Activated CD8-positive, alpha-beta T cell treated with anti-CD3 and anti-CD28 coated beads for 36 hours (primary cell): ENCODE data around the gene MTFP1. TPM values are rescaled to one million over a fixed set of nuclear protein-coding genes. Genes with fewer than 3 reads are reported as not detected.

ENCODE experiments used
- ATAC-seq: fragments of 200-7000 bp; cut with Tn5 transposase; one replicate; pipeline ENCODE4 v1.10.0; 2021; ENCODE audit warnings: mild to moderate bottlenecking, moderate library complexity
- CTCF ChIA-PET: fragments of 350-600 bp; sonication (Branson Sonifier 250); formaldehyde crosslinking; loops from one replicate; lab custom pipeline; 2021; ENCODE audit warnings: antibody characterized with exemption; lab: Charles Lee
- POLR2A ChIA-PET: fragments of 350-600 bp; sonication (Branson Sonifier 250); formaldehyde crosslinking; loops from one replicate; lab custom pipeline; 2021; ENCODE audit warnings: antibody characterized with exemption; lab: Charles Lee
- DNase-seq: peaks from one replicate; pipeline ENCODE4 v3.0.0-alpha.2; 2020
- H3K27ac Mint-ChIP-seq: one replicate; pipeline ENCODE4 v1.8.0; 2021; ENCODE audit warnings: mild to moderate bottlenecking, mixed read lengths
- H3K27me3 Mint-ChIP-seq: one replicate; pipeline ENCODE4 v1.8.0; 2021; ENCODE audit warnings: mixed read lengths
- H3K36me3 Mint-ChIP-seq: one replicate; pipeline ENCODE4 v1.8.0; 2021; ENCODE audit warnings: low read depth, mixed read lengths
- H3K4me1 Mint-ChIP-seq: one replicate; pipeline ENCODE4 v1.8.0; 2021; ENCODE audit warnings: low read depth, mixed read lengths
- H3K4me3 Mint-ChIP-seq: one replicate; pipeline ENCODE4 v1.8.0; 2021; ENCODE audit warnings: mild to moderate bottlenecking, moderate library complexity, mixed read lengths
- H3K9me3 Mint-ChIP-seq: one replicate; pipeline ENCODE4 v1.8.0; 2021; ENCODE audit warnings: mixed read lengths
- CTCF ChIP-seq: fragments of 200-600 bp; IDR thresholded peaks from one replicate; pipeline ENCODE4 v1.8.0; 2022; ENCODE audit warnings: antibody characterized with exemption, mild to moderate bottlenecking
- intact Hi-C: fragments of 100-400 bp; cut with micrococcal nuclease; formaldehyde crosslinking; loops from one replicate; pipeline ENCODE4 v1.10.0; 2022
- total RNA-seq, 2 experiments: library from RNA; stranded (reverse); gene quantifications; one replicate each; pipeline ENCODE4 v1.2.3, GENCODE V29; 2021

MTFP1 gene
- total RNA-seq, 2 experiments from 2014 or later = 89.8 to 93.8 TPM

DNA sequence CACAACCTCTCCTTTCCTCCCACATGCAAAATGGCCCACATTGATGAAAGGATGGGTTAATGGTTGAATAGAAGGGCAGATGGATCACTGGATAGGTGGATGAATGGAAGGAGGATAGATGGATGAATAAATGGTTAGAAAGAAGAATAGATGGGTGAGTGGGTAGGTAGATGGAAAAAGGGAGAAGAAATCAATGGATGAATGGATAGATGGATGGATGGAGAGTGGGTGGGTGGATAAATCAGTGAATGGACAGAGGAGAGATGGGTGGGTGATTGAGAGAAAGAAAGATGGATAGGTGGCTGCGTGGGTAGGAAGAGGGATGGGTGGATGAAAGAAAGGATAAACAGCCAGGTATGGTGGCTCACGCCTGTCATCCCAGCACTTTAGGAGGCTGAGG is 45.1 kb downstream of the MTFP1 start:
- H3K27ac Mint-ChIP-seq = no peak overlapping the region
- no peaks in the 10 kb centered on the region for H3K4me1 Mint-ChIP-seq
- no peak for TF ChIP-seq CTCF
- DNase-seq (no peak), ATAC-seq (no peak)
- no peak overlapping the region for H3K4me3 Mint-ChIP-seq
- H3K27me3 Mint-ChIP-seq = peaks cover 8% of the 10 kb centered on the region
- intact Hi-C loops = no loop called here
- H3K9me3 Mint-ChIP-seq = no peaks in the 10 kb centered on the region
- ChIA-PET CTCF (no interaction called here), POLR2A (no interaction called here)
- no peaks in the 10 kb centered on the region for H3K36me3 Mint-ChIP-seq

GRCh38 chr22:30471616-30472318 is 46.2 kb downstream of the MTFP1 start, which contains the start of gene SEC14L3:
Gene SEC14L3 (minus strand): TSS chr22:30472017. CDS start chr22:30471958, 59 bp downstream.
- peaks cover 6% of the 10 kb centered on the region for H3K27me3 Mint-ChIP-seq
- DNase-seq = no peak
- H3K4me3 Mint-ChIP-seq = no peak within 1 kb of the TSS
- no peak within 1 kb of the TSS for H3K27ac Mint-ChIP-seq
- no peak for ATAC-seq
- no peaks in the 10 kb centered on the region for H3K4me1 Mint-ChIP-seq
- H3K9me3 Mint-ChIP-seq = no peaks in the 10 kb centered on the region
- TF ChIP-seq CTCF = no peak
- POLR2A ChIA-PET = interaction anchor here (1.2 kb wide), 1 partner anchor 67 kb away, joined by 3 read pairs; no protein-coding TSS in a partner anchor
- no peaks in the 10 kb centered on the region for H3K36me3 Mint-ChIP-seq
- intact Hi-C loops = no loop called here
- CTCF ChIA-PET = interaction anchor here (0.8 to 1.3 kb wide), 2 partner anchors 14 to 18 kb away, joined by 3 to 6 read pairs; no protein-coding TSS in a partner anchor

DNA sequence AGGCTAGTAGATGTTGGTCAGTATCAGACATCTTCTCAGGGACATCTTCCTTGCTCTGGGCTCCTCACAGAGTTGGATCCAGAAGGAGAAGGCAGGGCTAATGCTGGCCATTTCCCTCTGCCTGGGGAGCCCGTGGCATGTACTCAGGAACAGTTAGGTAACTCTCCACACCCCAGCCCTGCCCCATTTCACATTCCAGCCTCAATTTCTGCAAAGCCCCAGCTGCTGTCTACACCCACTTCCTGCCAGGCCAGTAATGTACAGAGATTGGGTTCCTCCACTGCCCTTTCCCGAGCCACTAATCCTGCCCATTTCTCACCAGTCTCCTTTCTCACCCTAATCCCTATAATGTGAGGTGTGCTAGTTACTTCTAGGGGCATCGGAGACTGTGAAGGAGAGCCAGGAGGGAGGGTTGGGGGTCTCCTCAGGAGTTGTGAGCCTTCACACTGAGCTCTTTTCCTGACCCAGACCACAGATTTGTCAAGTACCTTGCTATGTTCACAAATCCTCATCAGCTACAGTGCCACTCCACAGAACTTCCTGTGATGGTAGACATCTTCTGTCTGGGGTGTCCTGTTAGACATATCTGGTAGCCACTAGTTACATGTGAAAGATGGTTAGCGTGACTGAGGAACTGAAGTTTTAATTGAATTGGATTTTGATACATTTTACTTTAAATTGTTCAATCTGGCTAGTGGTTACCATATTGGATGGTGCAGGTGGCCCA is 47.6 kb downstream of the MTFP1 start:
- intact Hi-C loops = no loop called here
- no peak for ATAC-seq
- H3K27me3 Mint-ChIP-seq = peaks cover 6% of the 10 kb centered on the region
- H3K9me3 Mint-ChIP-seq = no peaks in the 10 kb centered on the region
- POLR2A ChIA-PET = interaction anchor here (1.2 kb wide), 1 partner anchor 68 kb away, joined by 3 read pairs; no protein-coding TSS in a partner anchor
- H3K4me1 Mint-ChIP-seq = no peaks in the 10 kb centered on the region
- TF ChIP-seq CTCF = no peak
- H3K27ac Mint-ChIP-seq = no peak overlapping the region
- H3K36me3 Mint-ChIP-seq = no peaks in the 10 kb centered on the region
- DNase-seq = no peak
- no peak overlapping the region for H3K4me3 Mint-ChIP-seq
- CTCF ChIA-PET = interaction anchor here (1.3 to 1.8 kb wide), 2 partner anchors 12 to 13 kb away, joined by 6 to 11 read pairs; no protein-coding TSS in a partner anchor

- peaks cover 6% of the 10 kb centered on the region for H3K27me3 Mint-ChIP-seq
- H3K4me3 Mint-ChIP-seq = no peak overlapping the region
- H3K4me1 Mint-ChIP-seq = no peaks in the 10 kb centered on the region
- no peaks in the 10 kb centered on the region for H3K36me3 Mint-ChIP-seq
- ATAC-seq (no peak), DNase-seq (no peak)
- intact Hi-C loops = no loop called here
- ChIA-PET POLR2A (interaction anchor here (1.3 kb wide), 1 partner anchor 77 kb away, joined by 3 read pairs; the partner anchor contains the start of gene SEC14L2), CTCF (interaction anchor here (1.2 to 2.3 kb wide), 3 partner anchors 9 to 29 kb away, joined by 4 to 11 read pairs (median 8); no protein-coding TSS in a partner anchor)
- no peak for TF ChIP-seq CTCF
- no peaks in the 10 kb centered on the region for H3K9me3 Mint-ChIP-seq
- no peak overlapping the region for H3K27ac Mint-ChIP-seq
Observed at GRCh38 chr22:30474121-30474520, 48.6 kb downstream of the MTFP1 start.
